H9 (cell line): ENCODE data around the gene THOC5. TPM values are rescaled to one million over a fixed set of nuclear protein-coding genes. Genes with fewer than 3 reads are reported as not detected.
A peak's percentile ranks its signal among the peaks of the same experiment; 100 is the strongest.
"Not testable (repeated sequence)": the region's sequence is repeated elsewhere in the genome, so short reads cannot be mapped to it uniquely, and the experiment has no call there.

Source experiments
- DNase-seq: peaks from one replicate; pipeline ENCODE4 v3.0.0-alpha.2; 2017
- H2AFZ ChIP-seq: one replicate; pipeline ENCODE4 v1.6.1; 2013; ENCODE audit warnings: mild to moderate bottlenecking, low read length, control low read depth, moderate library complexity
- H2AK5ac ChIP-seq: 2 replicates; pipeline ENCODE4 v1.6.1; 2013; ENCODE audit warnings: low read length, control low read depth, mixed read lengths; ENCODE audit not compliant: insufficient read length
- H2BK120ac ChIP-seq: one replicate; pipeline ENCODE4 v1.6.1; 2013; ENCODE audit warnings: low read depth, mild to moderate bottlenecking, low read length, control low read depth, inconsistent platforms; ENCODE audit not compliant: poor library complexity, severe bottlenecking
- H2BK12ac ChIP-seq: 2 replicates; pipeline ENCODE4 v1.6.1; 2013; ENCODE audit warnings: low read length, control low read depth, mixed read lengths, low read depth; ENCODE audit not compliant: insufficient read length
- H2BK15ac ChIP-seq: 2 replicates; pipeline ENCODE4 v1.6.1; 2013; ENCODE audit warnings: low read depth, low read length, control low read depth
- H2BK20ac ChIP-seq: one replicate; pipeline ENCODE4 v1.6.1; 2013; ENCODE audit warnings: low read depth, mild to moderate bottlenecking, low read length, control low read depth, inconsistent platforms; ENCODE audit not compliant: poor library complexity, severe bottlenecking
- H2BK5ac ChIP-seq: 2 replicates; pipeline ENCODE4 v1.6.1; 2013; ENCODE audit warnings: low read length, control low read depth, mixed read lengths; ENCODE audit not compliant: insufficient read length
- H3K14ac ChIP-seq: 2 replicates; pipeline ENCODE4 v1.6.1; 2013; ENCODE audit warnings: low read length, control low read depth; ENCODE audit not compliant: insufficient read depth
- H3K18ac ChIP-seq: 2 replicates; pipeline ENCODE4 v1.6.1; 2013; ENCODE audit warnings: low read depth, mild to moderate bottlenecking, mixed read lengths, low read length, control low read depth; ENCODE audit not compliant: insufficient read length
- H3K23ac ChIP-seq: 2 replicates; pipeline ENCODE4 v1.6.1; 2013; ENCODE audit warnings: low read length, control low read depth, mixed read lengths, low read depth; ENCODE audit not compliant: insufficient read length
- H3K23me2 ChIP-seq: 2 replicates; pipeline ENCODE4 v1.6.1; 2013; ENCODE audit warnings: low read depth, mild to moderate bottlenecking, mixed read lengths, low read length, control low read depth; ENCODE audit not compliant: insufficient read length, poor library complexity, severe bottlenecking
- H3K27ac ChIP-seq: 2 replicates; pipeline ENCODE4 v1.5.1; 2013; ENCODE audit warnings: low read length, control low read depth, mixed read lengths, low read depth; ENCODE audit not compliant: insufficient read length
- H3K27me3 ChIP-seq: 2 replicates; pipeline ENCODE4 v1.6.1; 2013; ENCODE audit warnings: low read length, control low read depth, inconsistent platforms; ENCODE audit not compliant: insufficient read depth
- H3K4ac ChIP-seq: 2 replicates; pipeline ENCODE4 v1.6.1; 2013; ENCODE audit warnings: low read depth, mild to moderate bottlenecking, control low read depth, inconsistent platforms, low read length, moderate library complexity
- H3K4me1 ChIP-seq: 2 replicates; pipeline ENCODE4 v1.6.1; 2013; ENCODE audit warnings: low read length, control low read depth, inconsistent platforms; ENCODE audit not compliant: insufficient read depth
- H3K4me2 ChIP-seq: 2 replicates; pipeline ENCODE4 v1.6.1; 2013; ENCODE audit warnings: low read length, control low read depth, mixed read lengths; ENCODE audit not compliant: insufficient read length, insufficient read depth
- H3K56ac ChIP-seq: 2 replicates; pipeline ENCODE4 v1.6.1; 2013; ENCODE audit warnings: low read depth, mild to moderate bottlenecking, mixed read lengths, low read length, control low read depth; ENCODE audit not compliant: insufficient read length
- H3K79me1 ChIP-seq: 2 replicates; pipeline ENCODE4 v1.6.1; 2013; ENCODE audit warnings: low read depth, mild to moderate bottlenecking, moderate library complexity, low read length, control low read depth, inconsistent platforms; ENCODE audit not compliant: insufficient read depth, poor library complexity, severe bottlenecking
- H3K79me2 ChIP-seq: 2 replicates; pipeline ENCODE4 v1.6.1; 2013; ENCODE audit warnings: low read length, control low read depth, inconsistent platforms; ENCODE audit not compliant: insufficient read depth
- H3K9ac ChIP-seq: 2 replicates; pipeline ENCODE4 v1.6.1; 2013; ENCODE audit warnings: low read length, control low read depth, mixed read lengths; ENCODE audit not compliant: insufficient read length; ENCODE audit errors: extremely low read depth
- H3K9me3 ChIP-seq: one replicate; pipeline ENCODE4 v1.6.1; 2013; ENCODE audit warnings: low read depth, low read length, inconsistent platforms; ENCODE audit not compliant: control insufficient read depth
- H3T11ph ChIP-seq: one replicate; pipeline ENCODE4 v1.6.1; 2013; ENCODE audit warnings: mild to moderate bottlenecking, low read length, control low read depth, inconsistent platforms
- H4K20me1 ChIP-seq: one replicate; pipeline ENCODE4 v1.6.1; 2013; ENCODE audit not compliant: control insufficient read depth, insufficient read length, insufficient read depth
- H4K5ac ChIP-seq: 2 replicates; pipeline ENCODE4 v1.6.1; 2013; ENCODE audit warnings: low read depth, mild to moderate bottlenecking, mixed read lengths, low read length, control low read depth; ENCODE audit not compliant: insufficient read length
- H4K8ac ChIP-seq: replicated peaks from 2 replicates; pipeline ENCODE4 v1.6.1; 2013; ENCODE audit warnings: low read length, control low read depth, mixed read lengths, low read depth; ENCODE audit not compliant: insufficient read length
- H4K91ac ChIP-seq: 2 replicates; pipeline ENCODE4 v1.6.1; 2013; ENCODE audit warnings: low read depth, mild to moderate bottlenecking, moderate library complexity, mixed read lengths, low read length, control low read depth; ENCODE audit not compliant: insufficient read length
- H3K27ac Mint-ChIP-seq, 3 experiments: 2 replicates in 2 of 3; 3 replicates in 1 of 3; pipeline ENCODE4 v1.8.0; 2020 to 2021; ENCODE audit warnings: mixed read lengths in 3 of 3, mild to moderate bottlenecking in 1 of 3, moderate library complexity in 1 of 3
- H3K27me3 Mint-ChIP-seq: 2 replicates; pipeline ENCODE4 v1.8.0; 2021; ENCODE audit warnings: low read depth, mild to moderate bottlenecking, moderate library complexity, mixed read lengths
- H3K36me3 Mint-ChIP-seq, 3 experiments: 2 replicates in 2 of 3; 3 replicates in 1 of 3; pipeline ENCODE4 v1.8.0; 2020 to 2021; ENCODE audit warnings: low read depth in 3 of 3, mixed read lengths in 3 of 3; ENCODE audit not compliant: insufficient read depth in 1 of 3
- H3K4me1 Mint-ChIP-seq, 2 experiments: 2 replicates each; pipeline ENCODE4 v1.8.0; 2020; ENCODE audit warnings: mixed read lengths in 2 of 2
- H3K4me3 Mint-ChIP-seq, 2 experiments: 2 replicates in 1 of 2; 3 replicates in 1 of 2; pipeline ENCODE4 v1.8.0; 2020 to 2021; ENCODE audit warnings: mild to moderate bottlenecking in 2 of 2, mixed read lengths in 2 of 2, moderate library complexity in 1 of 2
- H3K9me3 Mint-ChIP-seq, 2 experiments: 2 replicates in 1 of 2; 3 replicates in 1 of 2; pipeline ENCODE4 v1.8.0; 2020; ENCODE audit warnings: mild to moderate bottlenecking in 2 of 2, mixed read lengths in 2 of 2, moderate library complexity in 1 of 2
- WGBS: extraction: QIAGEN DNeasy Blood & Tissue Kit; methylation state at CpG from one replicate; pipeline ENCODE4 v1.1.7; 2013; ENCODE audit warnings: missing lambda C conversion rate, low lambda C conversion rate, mixed read lengths; ENCODE audit not compliant: insufficient read length; ENCODE audit errors: extremely low coverage; 5-methylcytosine and 5-hydroxymethylcytosine counted together
- total RNA-seq: library from RNA; stranded (reverse); gene quantifications from 2 replicates; pipeline ENCODE4 v1.2.1, GENCODE V29; 2021
- TF ChIP-seq, protein P1 (sequence below): fragments of 200-600 bp; sonication (generic); conservative IDR thresholded peaks from 3 replicates; pipeline ENCODE4 v1.8.0; 2021; ENCODE audit warnings: antibody characterized with exemption, mild to moderate bottlenecking

The THOC5 gene
- total RNA-seq, 1 experiment from 2014 or later, result 71.8 TPM

DNA sequence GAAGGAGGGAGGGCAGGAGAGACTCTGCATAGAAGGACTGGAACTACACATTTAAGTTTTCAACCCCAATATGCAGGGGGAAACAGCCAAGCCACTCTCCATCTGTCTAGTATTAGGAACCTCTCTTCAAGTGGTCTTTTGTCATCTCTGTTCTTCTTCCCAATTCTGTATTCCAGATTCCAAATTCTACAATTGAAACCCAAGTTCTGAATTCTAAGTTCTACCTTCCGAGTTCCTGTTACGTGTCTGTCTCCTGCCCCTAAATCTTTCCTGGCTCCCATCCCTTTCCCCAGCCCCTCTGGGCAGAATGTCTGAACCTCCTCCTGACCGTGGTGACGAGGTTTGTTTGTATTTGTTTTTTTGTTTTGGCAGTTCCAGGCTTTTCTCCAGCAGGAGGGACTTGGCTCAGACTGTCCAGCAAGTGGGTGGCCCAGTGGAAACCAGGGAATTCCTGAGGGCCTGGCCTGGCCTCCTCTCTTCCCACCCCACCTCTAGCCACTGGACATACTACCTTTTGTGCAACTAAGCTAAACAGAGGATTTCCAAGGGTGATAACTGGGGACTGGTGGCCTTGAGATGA is 1.6 kb upstream of the THOC5 start:
- H4K20me1 ChIP-seq, result no peaks in the 10 kb centered on the region
- H3K27ac ChIP-seq, result no peak overlapping the region
- H3K36me3 Mint-ChIP-seq, result peaks cover 47 to 80% (median 76%) of the 10 kb centered on the region in 3 experiments
- no peak overlapping the region for H3K4ac ChIP-seq
- no peak overlapping the region for H2AK5ac ChIP-seq
- no peak for DNase-seq
- H3K79me2 ChIP-seq, result no peaks in the 10 kb centered on the region; the same call in 1 of the 2 replicates
- H4K8ac ChIP-seq, result no peak overlapping the region
- H3T11ph ChIP-seq, result no peak overlapping the region
- TF ChIP-seq, protein P1, sequence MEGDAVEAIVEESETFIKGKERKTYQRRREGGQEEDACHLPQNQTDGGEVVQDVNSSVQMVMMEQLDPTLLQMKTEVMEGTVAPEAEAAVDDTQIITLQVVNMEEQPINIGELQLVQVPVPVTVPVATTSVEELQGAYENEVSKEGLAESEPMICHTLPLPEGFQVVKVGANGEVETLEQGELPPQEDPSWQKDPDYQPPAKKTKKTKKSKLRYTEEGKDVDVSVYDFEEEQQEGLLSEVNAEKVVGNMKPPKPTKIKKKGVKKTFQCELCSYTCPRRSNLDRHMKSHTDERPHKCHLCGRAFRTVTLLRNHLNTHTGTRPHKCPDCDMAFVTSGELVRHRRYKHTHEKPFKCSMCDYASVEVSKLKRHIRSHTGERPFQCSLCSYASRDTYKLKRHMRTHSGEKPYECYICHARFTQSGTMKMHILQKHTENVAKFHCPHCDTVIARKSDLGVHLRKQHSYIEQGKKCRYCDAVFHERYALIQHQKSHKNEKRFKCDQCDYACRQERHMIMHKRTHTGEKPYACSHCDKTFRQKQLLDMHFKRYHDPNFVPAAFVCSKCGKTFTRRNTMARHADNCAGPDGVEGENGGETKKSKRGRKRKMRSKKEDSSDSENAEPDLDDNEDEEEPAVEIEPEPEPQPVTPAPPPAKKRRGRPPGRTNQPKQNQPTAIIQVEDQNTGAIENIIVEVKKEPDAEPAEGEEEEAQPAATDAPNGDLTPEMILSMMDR, result no peak
- H3K27me3 Mint-ChIP-seq, result no peaks in the 10 kb centered on the region; the same call in 1 of the 2 replicates
- no peak overlapping the region for H2BK120ac ChIP-seq
- H4K5ac ChIP-seq, result no peak overlapping the region
- no peak overlapping the region for H3K4me2 ChIP-seq
- H3K9ac ChIP-seq, result no peak overlapping the region
- no peaks in the 10 kb centered on the region for H3K4me1 ChIP-seq
- no CpG with 5 or more reads among the region's 4 CpGs for WGBS
- H3K4me3 Mint-ChIP-seq, result 0 out of 5 replicates have a peak overlapping the region, but pooled peaks have one; percentile 7 to 25
- H2BK5ac ChIP-seq, result no peak overlapping the region
- peaks cover 3 to 7% of the 10 kb centered on the region in 2 experiments; a peak in 3 of 4 replicates for H3K4me1 Mint-ChIP-seq
- no peak overlapping the region for H3K14ac ChIP-seq
- H3K9me3 ChIP-seq, result no peaks in the 10 kb centered on the region
- no peak overlapping the region for H3K56ac ChIP-seq
- H4K91ac ChIP-seq, result no peak overlapping the region
- H3K23me2 ChIP-seq, result no peaks in the 10 kb centered on the region
- H3K23ac ChIP-seq, result no peak overlapping the region
- H3K27me3 ChIP-seq, result no peaks in the 10 kb centered on the region
- H3K18ac ChIP-seq, result no peak overlapping the region
- no peak overlapping the region for H2AFZ ChIP-seq
- no peak overlapping the region for H2BK15ac ChIP-seq
- no peak overlapping the region for H2BK12ac ChIP-seq
- peak overlapping the region; percentile 7 to 76 (median 41); a peak in 2 of 7 replicates for H3K27ac Mint-ChIP-seq
- no peak overlapping the region for H2BK20ac ChIP-seq
- H3K9me3 Mint-ChIP-seq, result peaks cover 5 to 8% of the 10 kb centered on the region in 2 experiments; a peak in 4 of 5 replicates
- H3K79me1 ChIP-seq, result no peaks in the 10 kb centered on the region

DNA sequence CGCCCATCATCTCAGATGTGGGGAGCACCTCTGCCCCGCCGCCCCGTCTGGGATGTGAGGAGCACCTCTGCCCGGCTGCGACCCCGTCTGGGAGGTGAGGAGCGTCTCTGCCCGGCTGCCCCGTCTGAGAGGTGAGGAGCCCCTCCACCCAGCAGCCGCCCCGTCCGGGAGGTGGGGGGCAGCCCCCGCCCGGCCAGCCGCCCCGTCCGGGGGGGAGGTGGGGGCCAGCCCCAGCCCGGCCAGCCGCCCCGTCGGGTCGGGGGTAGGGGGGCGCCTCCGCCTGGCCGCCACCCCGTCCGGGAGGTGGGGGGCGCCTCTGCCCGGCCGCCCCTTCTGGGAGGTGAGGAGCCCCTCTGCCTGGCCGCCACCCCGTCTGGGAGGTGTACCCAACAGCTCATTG is 1.2 kb downstream of the THOC5 start:
- not testable (repeated sequence) for H3K9me3 ChIP-seq, H3K27me3 Mint-ChIP-seq, H3K27me3 ChIP-seq, H2AK5ac ChIP-seq, H4K20me1 ChIP-seq, H4K91ac ChIP-seq, H2BK20ac ChIP-seq, H3K14ac ChIP-seq, H2BK12ac ChIP-seq, H3K79me2 ChIP-seq, H3K18ac ChIP-seq, H4K5ac ChIP-seq, H3T11ph ChIP-seq, H3K4me2 ChIP-seq, H4K8ac ChIP-seq, DNase-seq, H3K23me2 ChIP-seq, H3K4me1 Mint-ChIP-seq, H2AFZ ChIP-seq, H2BK5ac ChIP-seq, H3K23ac ChIP-seq, H2BK15ac ChIP-seq, H3K9ac ChIP-seq, H3K56ac ChIP-seq, H3K79me1 ChIP-seq, H3K4ac ChIP-seq, H2BK120ac ChIP-seq, H3K4me1 ChIP-seq, H3K27ac ChIP-seq
- Mint-ChIP-seq H3K27ac (peak overlapping the region in 2 of 3 experiments; percentile 15 to 95; a peak in 2 of 7 replicates), H3K4me3 (peak overlapping the region; percentile 90 to 97), H3K36me3 (peaks cover 52 to 79% (median 77%) of the 10 kb centered on the region in 3 experiments), H3K9me3 (peaks cover 10% of the 10 kb centered on the region in 2 experiments; a peak in 4 of 5 replicates)
- WGBS, result no CpG with 5 or more reads among the region's 33 CpGs
